Endothelial cell of umbilical vein (primary cell): ENCODE measurements around the gene GALNT17. TPM values are rescaled to one million over a fixed set of nuclear protein-coding genes. Genes with fewer than 3 reads are reported as not detected.

Experiments used
- BruUV-seq: library from RNA; stranded (reverse); fragments of 400-500 nt; replicated peaks from 2 replicates; lab custom pipeline; 2021; lab: Mats Ljungman, UMichigan
- CTCF ChIA-PET: fragments of 300-600, 350-600 bp; sonication (Branson Sonifier 250); formaldehyde crosslinking; loops from one replicate; lab custom pipeline; 2021; ENCODE audit warnings: antibody characterized with exemption, inconsistent platforms; lab: Charles Lee
- POLR2A ChIA-PET: fragments of 300-600, 350-600 bp; sonication (Branson Sonifier 250); formaldehyde crosslinking; loops from one replicate; lab custom pipeline; 2021; ENCODE audit warnings: antibody characterized with exemption, inconsistent platforms; lab: Charles Lee
- DNase-seq: peaks from one replicate; pipeline ENCODE4 v3.0.0-alpha.2; 2011; ENCODE audit warnings: low read depth, low spot score
- FAIRE-seq: peaks from 2 replicates; lab custom pipeline; 2011; peaks lifted over from hg19 to GRCh38; lab: Jason Lieb, UNC
- H2AFZ ChIP-seq: 2 replicates; pipeline ENCODE4 v1.6.0; 2012; ENCODE audit warnings: low read depth, low read length, control low read depth, inconsistent platforms
- H3K27ac ChIP-seq: 2 replicates; pipeline ENCODE4 v1.5.1; 2011; ENCODE audit warnings: low read depth, mild to moderate bottlenecking, control low read depth, low read length, moderate library complexity; ENCODE audit not compliant: insufficient read depth
- H3K27me3 ChIP-seq, 2 experiments: 2 replicates each; pipeline versions ENCODE4 v1.6.0 to v1.6.1; 2011; ENCODE audit warnings: low read length in 2 of 2, mixed read lengths in 1 of 2; ENCODE audit not compliant: control insufficient read depth in 2 of 2, insufficient read depth in 2 of 2
- H3K36me3 ChIP-seq, 2 experiments: 2 replicates in 1 of 2; 3 replicates in 1 of 2; pipeline ENCODE4 v1.5.1; 2011; ENCODE audit warnings: low read length in 2 of 2, mild to moderate bottlenecking in 1 of 2, moderate library complexity in 1 of 2; ENCODE audit not compliant: control insufficient read depth in 2 of 2, insufficient read depth in 2 of 2; ENCODE audit errors: extremely low read depth in 1 of 2
- H3K4me1 ChIP-seq: 3 replicates; pipeline ENCODE4 v1.5.1; 2011; ENCODE audit warnings: mild to moderate bottlenecking, low read length; ENCODE audit not compliant: control insufficient read depth, insufficient read depth; ENCODE audit errors: extremely low read depth
- H3K4me2 ChIP-seq: 2 replicates; pipeline ENCODE4 v1.6.1; 2011; ENCODE audit warnings: low read length, control low read depth, mixed read lengths; ENCODE audit not compliant: insufficient read depth
- H3K4me3 ChIP-seq, 3 experiments: fragments of 200-600 bp in 1 of 3; sonication (generic), shearing (Covaris generic) in 1 of 3; replicated peaks in 1 of 3; 2 replicates each; pipeline ENCODE4 v1.5.1; 2011 to 2016; ENCODE audit warnings: control low read depth in 3 of 3, low read length in 3 of 3, mild to moderate bottlenecking in 2 of 3, inconsistent platforms in 1 of 3, low read depth in 1 of 3, moderate library complexity in 1 of 3; ENCODE audit not compliant: insufficient read depth in 1 of 3
- H3K79me2 ChIP-seq: 2 replicates; pipeline ENCODE4 v1.6.0; 2012; ENCODE audit warnings: low read length, inconsistent platforms; ENCODE audit not compliant: control insufficient read depth, insufficient read depth
- H3K9ac ChIP-seq: replicated peaks from 2 replicates; pipeline ENCODE3; 2011; ENCODE audit warnings: low read length, control low read depth; ENCODE audit not compliant: insufficient read depth; ENCODE audit errors: extremely low read depth
- H3K9me1 ChIP-seq: replicated peaks from 3 replicates; pipeline ENCODE4 v1.6.0; 2011; ENCODE audit warnings: mild to moderate bottlenecking, low read length; ENCODE audit not compliant: control insufficient read depth, insufficient read depth; ENCODE audit errors: extremely low read depth
- H3K9me3 ChIP-seq: replicated peaks from 2 replicates; pipeline ENCODE4 v1.5.1; 2012; ENCODE audit warnings: low read length, inconsistent platforms; ENCODE audit not compliant: control insufficient read depth, insufficient read depth
- H4K20me1 ChIP-seq: replicated peaks from 2 replicates; pipeline ENCODE3; 2011; ENCODE audit warnings: mild to moderate bottlenecking, low read length; ENCODE audit not compliant: control insufficient read depth, insufficient read depth; ENCODE audit errors: extremely low read depth
- EZH2 ChIP-seq: IDR thresholded peaks from 2 replicates; pipeline ENCODE4 v1.6.1; 2012; ENCODE audit warnings: borderline replicate concordance, low read depth, mild to moderate bottlenecking, moderate library complexity, low read length, inconsistent platforms; ENCODE audit not compliant: severe bottlenecking
- FOS ChIP-seq: IDR thresholded peaks from 2 replicates; pipeline ENCODE4 v1.6.1; 2011; ENCODE audit warnings: mild to moderate bottlenecking, low read length, moderate library complexity, borderline replicate concordance; ENCODE audit not compliant: insufficient read depth
- GATA2 ChIP-seq: IDR thresholded peaks from 2 replicates; pipeline ENCODE4 v1.7.0; 2011; ENCODE audit warnings: low read depth, mild to moderate bottlenecking, moderate library complexity, mixed read lengths, low read length; ENCODE audit not compliant: insufficient read length, insufficient read depth
- JUN ChIP-seq: IDR thresholded peaks from 2 replicates; pipeline ENCODE4 v1.6.1; 2011; ENCODE audit warnings: borderline replicate concordance, low read depth; ENCODE audit not compliant: insufficient read length, insufficient read depth
- MYC ChIP-seq: IDR thresholded peaks from one replicate; pipeline ENCODE4 v1.6.1; 2011; ENCODE audit warnings: mild to moderate bottlenecking, low read depth, low read length
- POLR2A ChIP-seq: IDR thresholded peaks from 2 replicates; pipeline ENCODE4 v1.6.1; 2012; ENCODE audit warnings: low read depth, mild to moderate bottlenecking, control low read depth, low read length
- POLR2AphosphoS5 ChIP-seq: IDR thresholded peaks from 2 replicates; pipeline ENCODE4 v1.6.1; 2012; ENCODE audit warnings: low read depth, mild to moderate bottlenecking, control low read depth, low read length, moderate library complexity; ENCODE audit not compliant: insufficient read depth
- dilution Hi-C: fragments of 300-500 bp; cut with MboI; formaldehyde crosslinking; loops from one replicate; pipeline ENCODE4 v1.15.0; 2019; ENCODE audit warnings: low sequenced_read_pairs; ENCODE audit not compliant: extremely low pct_ligation_motif_present
- intact Hi-C: fragments of 100-400 bp; cut with micrococcal nuclease; formaldehyde crosslinking; loops from one replicate; pipeline ENCODE4 v1.10.0; 2022
- polyA plus RNA-seq, 4 experiments: library from polyadenylated mRNA; depleted of rRNA in 3 of 4; stranded (reverse) in 3 of 4; unstranded in 1 of 4; fragments of >200 nt; gene quantifications; 2 replicates each; pipeline versions ENCODE4 v1.2.1 to v1.2.3, GENCODE V29; 2011 to 2012; ENCODE audit warnings: missing spikeins in 1 of 4
- total RNA-seq: library from RNA; stranded (reverse); gene quantifications from 2 replicates; pipeline ENCODE4 v1.2.3, GENCODE V29; 2021
- TF ChIP-seq, protein P1 (sequence below): IDR thresholded peaks from 2 replicates; pipeline ENCODE4 v1.6.1; 2011; ENCODE audit not compliant: insufficient read depth, insufficient read length
- TF ChIP-seq, protein P2 (sequence below), 2 donors: IDR thresholded peaks; 1 replicate in 1 of 2; 2 replicates in 1 of 2; pipeline ENCODE4 v1.5.1; 2011; ENCODE audit warnings: low read length in 2 of 2, mild to moderate bottlenecking in 2 of 2, moderate library complexity in 2 of 2, control low read depth in 1 of 2, inconsistent platforms in 1 of 2, low read depth in 1 of 2; ENCODE audit not compliant: insufficient read depth in 1 of 2; ENCODE audit errors: extremely low read depth in 1 of 2

Gene GALNT17
- total and polyA plus RNA-seq, 2 donors (not counting 3 experiments of a cell fraction or from before 2014, with no cell fraction given), result not detected

- Histone ChIP-seq H3K27me3 (no peaks in the 10 kb centered on the region), H3K9me3 (peaks cover 2% of the 10 kb centered on the region), H3K9me1 (no peaks in the 10 kb centered on the region), H3K4me1 (no peaks in the 10 kb centered on the region), H3K79me2 (no peaks in the 10 kb centered on the region), H3K9ac (no peak overlapping the region), H3K4me2 (no peak overlapping the region), H3K4me3 (no peak overlapping the region), H3K27ac (no peak overlapping the region), H4K20me1 (no peaks in the 10 kb centered on the region), H2AFZ (no peak overlapping the region), H3K36me3 (no peaks in the 10 kb centered on the region)
- dilution Hi-C loops (no loop called here), intact Hi-C loops (no loop called here)
- ChIA-PET POLR2A (no interaction called here), CTCF (no interaction called here)
- DNase-seq (no peak), FAIRE-seq (no peak)
- BruUV-seq, result no TSS peak
- TF ChIP-seq, protein P1, sequence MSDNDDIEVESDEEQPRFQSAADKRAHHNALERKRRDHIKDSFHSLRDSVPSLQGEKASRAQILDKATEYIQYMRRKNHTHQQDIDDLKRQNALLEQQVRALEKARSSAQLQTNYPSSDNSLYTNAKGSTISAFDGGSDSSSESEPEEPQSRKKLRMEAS, result no peak
- TF ChIP-seq POLR2AphosphoS5 (no peak), POLR2A (no peak), MYC (no peak), GATA2 (no peak), FOS (no peak), EZH2 (no peak), JUN (no peak)
- TF ChIP-seq, protein P2, sequence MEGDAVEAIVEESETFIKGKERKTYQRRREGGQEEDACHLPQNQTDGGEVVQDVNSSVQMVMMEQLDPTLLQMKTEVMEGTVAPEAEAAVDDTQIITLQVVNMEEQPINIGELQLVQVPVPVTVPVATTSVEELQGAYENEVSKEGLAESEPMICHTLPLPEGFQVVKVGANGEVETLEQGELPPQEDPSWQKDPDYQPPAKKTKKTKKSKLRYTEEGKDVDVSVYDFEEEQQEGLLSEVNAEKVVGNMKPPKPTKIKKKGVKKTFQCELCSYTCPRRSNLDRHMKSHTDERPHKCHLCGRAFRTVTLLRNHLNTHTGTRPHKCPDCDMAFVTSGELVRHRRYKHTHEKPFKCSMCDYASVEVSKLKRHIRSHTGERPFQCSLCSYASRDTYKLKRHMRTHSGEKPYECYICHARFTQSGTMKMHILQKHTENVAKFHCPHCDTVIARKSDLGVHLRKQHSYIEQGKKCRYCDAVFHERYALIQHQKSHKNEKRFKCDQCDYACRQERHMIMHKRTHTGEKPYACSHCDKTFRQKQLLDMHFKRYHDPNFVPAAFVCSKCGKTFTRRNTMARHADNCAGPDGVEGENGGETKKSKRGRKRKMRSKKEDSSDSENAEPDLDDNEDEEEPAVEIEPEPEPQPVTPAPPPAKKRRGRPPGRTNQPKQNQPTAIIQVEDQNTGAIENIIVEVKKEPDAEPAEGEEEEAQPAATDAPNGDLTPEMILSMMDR (IDR thresholded peaks at IDR 0.05; ENCODE audit: extremely low read depth in 1 of 2, insufficient read depth in 1 of 2, low read depth in 1 of 2, low read length in 2 of 2), result no peak
Measured at GRCh38 chr7:71095266-71095860, 36.6 kb upstream of the GALNT17 start.
